H1 (cell line): ENCODE data around the gene NDUFB10. TPM values are rescaled to one million over a fixed set of nuclear protein-coding genes. Genes with fewer than 3 reads are reported as not detected.

Experiments
- CTCF ChIA-PET: fragments of 300-600 bp; sonication (Branson Sonifier 250); formaldehyde crosslinking; loops from one replicate; lab custom pipeline; 2021; ENCODE audit not compliant: partially characterized antibody; lab: Charles Lee
- POLR2A ChIA-PET: fragments of 300-600 bp; sonication (Branson Sonifier 250); formaldehyde crosslinking; loops from one replicate; lab custom pipeline; 2021; ENCODE audit warnings: inconsistent platforms; ENCODE audit not compliant: partially characterized antibody; lab: Charles Lee
- DNase-seq, 2 experiments: peaks; one replicate each; pipeline versions ENCODE4 v3.0.0 to v3.0.0-alpha.2; 2010 to 2022; ENCODE audit warnings: low spot score in 2 of 2, low read depth in 1 of 2, mixed read lengths in 1 of 2
- FAIRE-seq: peaks from 2 replicates; lab custom pipeline; 2011; peaks lifted over from hg19 to GRCh38; lab: Jason Lieb, UNC
- H2AFZ ChIP-seq: 2 replicates; pipeline ENCODE4 v1.8.1; 2012; ENCODE audit warnings: low read length, inconsistent platforms
- H2AK5ac ChIP-seq: 2 replicates; pipeline ENCODE4 v1.6.1; 2013; ENCODE audit warnings: low read depth, low read length
- H2BK120ac ChIP-seq: replicated peaks from 2 replicates; pipeline ENCODE3; 2013; ENCODE audit warnings: low read depth, low read length, inconsistent platforms
- H2BK12ac ChIP-seq: 2 replicates; pipeline ENCODE4 v1.6.1; 2013; ENCODE audit warnings: low read depth, low read length
- H2BK15ac ChIP-seq: 2 replicates; pipeline ENCODE4 v1.6.1; 2013; ENCODE audit warnings: low read length
- H2BK20ac ChIP-seq: 2 replicates; pipeline ENCODE4 v1.6.1; 2013; ENCODE audit warnings: low read length
- H2BK5ac ChIP-seq: 2 replicates; pipeline ENCODE4 v1.6.1; 2013; ENCODE audit warnings: low read depth, low read length
- H3K14ac ChIP-seq: 2 replicates; pipeline ENCODE4 v1.6.1; 2013; ENCODE audit warnings: inconsistent platforms; ENCODE audit not compliant: insufficient read length
- H3K18ac ChIP-seq: 2 replicates; pipeline ENCODE4 v1.6.1; 2013; ENCODE audit warnings: low read length; ENCODE audit errors: extremely low read depth
- H3K23ac ChIP-seq: 2 replicates; pipeline ENCODE4 v1.6.1; 2013; ENCODE audit warnings: inconsistent platforms; ENCODE audit not compliant: insufficient read length
- H3K23me2 ChIP-seq: 2 replicates; pipeline ENCODE4 v1.6.1; 2013; ENCODE audit warnings: low read depth, low read length
- H3K27ac ChIP-seq: 2 replicates; pipeline ENCODE4 v1.6.1; 2011; ENCODE audit warnings: low read depth, low read length, inconsistent platforms
- H3K27me3 ChIP-seq, 4 experiments: replicated peaks in 1 of 4; 1 replicate in 1 of 4; 2 replicates in 3 of 4; pipeline versions ENCODE4 v1.6.1 to v1.8.1; 2011 to 2013; ENCODE audit warnings: low read length in 3 of 4, mild to moderate bottlenecking in 3 of 4, inconsistent platforms in 2 of 4, mixed read lengths in 2 of 4, moderate library complexity in 1 of 4; ENCODE audit not compliant: control insufficient read depth in 3 of 4, insufficient read depth in 3 of 4; ENCODE audit errors: extremely low read depth in 1 of 4
- H3K36me3 ChIP-seq, 4 experiments: 2 replicates each; pipeline versions ENCODE4 v1.6.1 to v1.8.1; 2011 to 2013; ENCODE audit warnings: mild to moderate bottlenecking in 4 of 4, low read length in 3 of 4, moderate library complexity in 2 of 4, control low read depth in 1 of 4, inconsistent platforms in 1 of 4; ENCODE audit not compliant: insufficient read depth in 4 of 4, control insufficient read depth in 2 of 4
- H3K4ac ChIP-seq: replicated peaks from 2 replicates; pipeline ENCODE3; 2013; ENCODE audit warnings: low read length, low read depth, mixed read lengths, inconsistent platforms; ENCODE audit not compliant: insufficient read length
- H3K4me1 ChIP-seq, 4 experiments: replicated peaks in 1 of 4; 1 replicate in 1 of 4; 2 replicates in 3 of 4; pipeline versions ENCODE4 v1.6.1 to v1.8.1; 2011 to 2013; ENCODE audit warnings: low read length in 3 of 4, inconsistent platforms in 2 of 4, mixed read lengths in 1 of 4; ENCODE audit not compliant: insufficient read depth in 4 of 4, control insufficient read depth in 3 of 4
- H3K4me2 ChIP-seq, 2 experiments: 2 replicates each; pipeline versions ENCODE4 v1.6.1 to v1.8.1; 2011 to 2013; ENCODE audit warnings: low read depth in 2 of 2, low read length in 2 of 2, control low read depth in 1 of 2, inconsistent platforms in 1 of 2, mild to moderate bottlenecking in 1 of 2; ENCODE audit not compliant: insufficient read depth in 1 of 2
- H3K4me3 ChIP-seq, 4 experiments: fragments of 200-600, 300-600 bp in 1 of 4; sonication (generic), shearing (Covaris generic), sonication (Bioruptor Twin) in 1 of 4; 2 replicates each; pipeline versions ENCODE4 v1.5.1 to v1.8.1; 2011 to 2016; ENCODE audit warnings: low read length in 4 of 4, low read depth in 3 of 4, control low read depth in 2 of 4, inconsistent platforms in 2 of 4, mild to moderate bottlenecking in 2 of 4, mixed read lengths in 1 of 4, moderate library complexity in 1 of 4; ENCODE audit not compliant: insufficient read depth in 2 of 4; ENCODE audit errors: extremely low read depth in 1 of 4
- H3K56ac ChIP-seq: replicated peaks from 2 replicates; pipeline ENCODE3; 2013; ENCODE audit warnings: low read depth, mild to moderate bottlenecking, mixed read lengths, low read length, inconsistent platforms; ENCODE audit not compliant: insufficient read length
- H3K79me1 ChIP-seq: 2 replicates; pipeline ENCODE4 v1.6.1; 2013; ENCODE audit warnings: low read depth, low read length, control low read depth
- H3K79me2 ChIP-seq, 2 experiments: 2 replicates each; pipeline versions ENCODE4 v1.6.1 to v1.8.1; 2012 to 2013; ENCODE audit warnings: low read length in 2 of 2, mild to moderate bottlenecking in 2 of 2, inconsistent platforms in 1 of 2; ENCODE audit not compliant: insufficient read depth in 2 of 2, control insufficient read depth in 1 of 2
- H3K9ac ChIP-seq, 4 experiments: replicated peaks in 1 of 4; 1 replicate in 1 of 4; 2 replicates in 3 of 4; pipeline versions ENCODE4 v1.6.1 to v1.8.1; 2011 to 2013; ENCODE audit warnings: low read depth in 3 of 4, low read length in 3 of 4, control low read depth in 2 of 4, mild to moderate bottlenecking in 2 of 4, moderate library complexity in 2 of 4, inconsistent platforms in 1 of 4; ENCODE audit errors: extremely low read depth in 1 of 4
- H3K9me3 ChIP-seq, 2 experiments: 2 replicates each; pipeline versions ENCODE4 v1.6.1 to v1.8.1; 2012 to 2013; ENCODE audit warnings: mild to moderate bottlenecking in 2 of 2, moderate library complexity in 2 of 2, control low read depth in 1 of 2, inconsistent platforms in 1 of 2, low read depth in 1 of 2, low read length in 1 of 2, mixed read lengths in 1 of 2; ENCODE audit not compliant: insufficient read depth in 2 of 2
- H4K20me1 ChIP-seq, 2 experiments: replicated peaks in 1 of 2; 2 replicates each; pipeline versions ENCODE3 to v1.8.1; 2011 to 2013; ENCODE audit warnings: inconsistent platforms in 2 of 2, low read length in 2 of 2, mild to moderate bottlenecking in 1 of 2; ENCODE audit not compliant: insufficient read depth in 2 of 2, control insufficient read depth in 1 of 2
- H4K5ac ChIP-seq: 2 replicates; pipeline ENCODE4 v1.6.1; 2013; ENCODE audit warnings: low read length, low read depth, mixed read lengths, inconsistent platforms; ENCODE audit not compliant: insufficient read length
- H4K8ac ChIP-seq: 2 replicates; pipeline ENCODE4 v1.8.0; 2013; ENCODE audit warnings: mild to moderate bottlenecking, moderate library complexity, low read length, inconsistent platforms; ENCODE audit not compliant: insufficient read depth; ENCODE audit errors: extremely low read depth
- H4K91ac ChIP-seq: replicated peaks from 2 replicates; pipeline ENCODE3; 2013; ENCODE audit warnings: low read length, mixed read lengths, inconsistent platforms; ENCODE audit not compliant: insufficient read length
- JUND ChIP-seq: IDR thresholded peaks from 2 replicates; pipeline ENCODE4 v1.6.1; 2011; ENCODE audit warnings: mild to moderate bottlenecking, improper control_type of control experiment, low read length
- RBBP5 ChIP-seq: IDR thresholded peaks from 2 replicates; pipeline ENCODE4 v1.7.1; 2012; ENCODE audit warnings: low read depth, mild to moderate bottlenecking, inconsistent platforms, low read length, moderate library complexity, borderline replicate concordance
- SIN3A ChIP-seq, 2 experiments: IDR thresholded peaks in 1 of 2; conservative IDR thresholded peaks in 1 of 2; 2 replicates each; pipeline ENCODE4 v1.6.1; 2011 to 2012; ENCODE audit warnings: low read length in 2 of 2, improper control_type of control experiment in 1 of 2, low read depth in 1 of 2, mild to moderate bottlenecking in 1 of 2
- SP2 ChIP-seq: IDR thresholded peaks from 2 replicates; pipeline ENCODE4 v1.6.1; 2012; ENCODE audit warnings: mild to moderate bottlenecking, low read length, inconsistent platforms
- TCF12 ChIP-seq: IDR thresholded peaks from 2 replicates; pipeline ENCODE4 v1.6.1; 2011; ENCODE audit warnings: low read depth, mild to moderate bottlenecking, low read length
- TEAD4 ChIP-seq: IDR thresholded peaks from 2 replicates; pipeline ENCODE4 v1.6.1; 2012; ENCODE audit warnings: low read depth, low read length, inconsistent platforms, mixed read lengths
- WGBS, 2 experiments: shearing (Covaris generic) in 1 of 2; methylation state at CpG; one replicate each; pipeline versions ENCODE4 v1.1.6 to v1.1.7; 2013 to 2015; ENCODE audit warnings: low lambda C conversion rate in 2 of 2, mixed read lengths in 2 of 2, inconsistent platforms in 1 of 2, low coverage in 1 of 2, missing lambda C conversion rate in 1 of 2; ENCODE audit not compliant: insufficient replicate concordance in 2 of 2, insufficient coverage in 1 of 2, insufficient read length in 1 of 2; ENCODE audit errors: extremely low coverage in 1 of 2, missing lambda C conversion rate in 1 of 2; 5-methylcytosine and 5-hydroxymethylcytosine counted together
- polyA plus RNA-seq, 7 experiments: library from polyadenylated mRNA; depleted of rRNA in 3 of 7; stranded (reverse) in 5 of 7; unstranded in 2 of 7; fragments of >200 nt in 5 of 7; fragments of 200-250 nt in 2 of 7; gene quantifications; 1 replicate in 5 of 7; 2 replicates in 1 of 7; 4 replicates in 1 of 7; pipeline versions ENCODE4 v1.2.1 to v1.2.3, GENCODE V29; 2011 to 2013; ENCODE audit warnings: missing spikeins in 2 of 7, mixed read lengths in 2 of 7
- total RNA-seq: library from RNA; stranded (reverse); fragmentation: NEBNext Ultra II Directional; extraction: Animal tissue kit (Norgen Biotek cat#: 25700); gene quantifications from 2 replicates; pipeline ENCODE4 v1.2.1, GENCODE V29; 2021
- TF ChIP-seq, protein P1 (sequence below): IDR thresholded peaks from 2 replicates; pipeline ENCODE4 v1.6.1; 2011; ENCODE audit warnings: low read depth, mild to moderate bottlenecking, low read length; ENCODE audit not compliant: insufficient read depth

The NDUFB10 gene
- total and polyA plus RNA-seq, 2 of the 8 experiments (the other 6 are each of a cell fraction or from before 2014, with no cell fraction given) = 183 to 194 TPM

DNA sequence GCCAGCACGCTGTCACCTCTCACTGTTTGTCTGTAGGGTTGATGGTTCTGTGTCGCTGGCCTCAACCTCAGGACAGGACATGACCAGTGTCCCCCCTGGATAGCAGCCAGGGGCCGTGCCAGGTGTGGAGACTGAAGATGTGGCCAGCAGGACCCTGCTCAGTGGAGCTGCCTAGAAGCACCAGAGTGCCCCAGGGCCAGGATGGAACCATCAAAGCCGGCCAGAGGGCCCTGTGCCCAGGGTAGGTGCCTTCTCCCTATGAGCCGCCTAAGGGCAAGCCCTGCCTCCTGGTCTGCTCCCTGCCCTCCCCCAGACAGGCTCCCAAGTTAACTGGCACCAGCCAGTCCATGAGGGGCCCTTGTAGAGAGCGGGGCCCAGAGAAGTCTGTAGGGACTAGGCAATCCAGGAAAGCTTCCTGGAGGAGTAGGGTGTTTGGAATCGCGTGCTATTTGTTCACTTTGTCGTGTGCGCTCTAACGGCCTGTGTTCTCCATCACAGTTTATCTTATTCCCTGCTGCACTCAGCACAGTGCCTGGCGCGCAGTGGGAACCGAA, 546 bp upstream of the NDUFB10 start:
- no peak overlapping the region for H3K56ac ChIP-seq
- H3K79me2 ChIP-seq = peaks cover 5 to 21% of the 10 kb centered on the region in 2 experiments
- ChIA-PET CTCF (interaction anchor here (1.2 to 1.8 kb wide), 3 partner anchors 12 to 17 kb away, joined by 3 to 8 read pairs (median 3); partner anchors contain the start of gene TBL3), POLR2A (interaction anchor here (0.9 to 19.8 kb wide), 8 partner anchors 6 to 196 kb away, joined by 3 to 736 read pairs (median 58); partner anchors contain the start of genes GFER, MSRB1, NME3 and NOXO1)
- H2BK120ac ChIP-seq = no peak overlapping the region
- H3K14ac ChIP-seq = no peak overlapping the region
- peak overlapping the region; percentile 22 to 93 (median 86) for H3K4me3 ChIP-seq
- no peak overlapping the region for H3K23ac ChIP-seq
- no peak overlapping the region for H3K27ac ChIP-seq
- H4K5ac ChIP-seq = peak overlapping the region; percentile 27
- no peak overlapping the region for H2AK5ac ChIP-seq
- peak overlapping the region; percentile 50; the same call in 1 of the 2 replicates for H2BK12ac ChIP-seq
- no peak overlapping the region; the same call in 1 of the 2 replicates for H2BK5ac ChIP-seq
- H4K8ac ChIP-seq = peak overlapping the region; percentile 16; the same call in 1 of the 2 replicates
- peaks cover 0 to 2% (median 0%) of the 10 kb centered on the region in 4 experiments; a peak in 3 of 7 replicates for H3K27me3 ChIP-seq
- H3K79me1 ChIP-seq = peaks cover 2% of the 10 kb centered on the region
- peaks cover 5 to 12% of the 10 kb centered on the region in 2 experiments for H4K20me1 ChIP-seq
- H3K23me2 ChIP-seq = peaks cover 11% of the 10 kb centered on the region
- DNase-seq (peak in 1 of 2 experiments; percentile 57), FAIRE-seq (no peak)
- H4K91ac ChIP-seq = peak overlapping the region; percentile 69
- WGBS, 2 experiments = 54% methylated on average over 13 of the region's 14 CpGs; no CpG with 5 or more reads in 1 of the 2 experiments
- peak overlapping the region; percentile 76 for H3K4ac ChIP-seq
- H3K9ac ChIP-seq = no peak overlapping the region
- peaks cover 17 to 30% (median 26%) of the 10 kb centered on the region in 4 experiments for H3K36me3 ChIP-seq
- H2BK15ac ChIP-seq = peak overlapping the region; percentile 72; the same call in 1 of the 2 replicates
- no peaks in the 10 kb centered on the region for H3K9me3 ChIP-seq
- H3K4me2 ChIP-seq = peak overlapping the region; percentile 62 to 99
- H3K18ac ChIP-seq = peak overlapping the region; percentile 60; the same call in 1 of the 2 replicates
- no peak overlapping the region for H2BK20ac ChIP-seq
- H2AFZ ChIP-seq = peak overlapping the region; percentile 31; the same call in 1 of the 2 replicates
- H3K4me1 ChIP-seq = peaks cover 0 to 16% (median under 1%) of the 10 kb centered on the region in 4 experiments; a peak in 4 of 7 replicates
- TF ChIP-seq, protein P1, sequence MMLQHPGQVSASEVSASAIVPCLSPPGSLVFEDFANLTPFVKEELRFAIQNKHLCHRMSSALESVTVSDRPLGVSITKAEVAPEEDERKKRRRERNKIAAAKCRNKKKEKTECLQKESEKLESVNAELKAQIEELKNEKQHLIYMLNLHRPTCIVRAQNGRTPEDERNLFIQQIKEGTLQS = no peak
- no peak for TF ChIP-seq SIN3A (conservative IDR thresholded peaks at IDR 0.05 in 1 of 2, IDR thresholded peaks at IDR 0.05 in 1 of 2; ENCODE audit: low read depth in 1 of 2, low read length in 2 of 2)
- no peak for TF ChIP-seq RBBP5
- no peak for TF ChIP-seq TCF12
- TF ChIP-seq TEAD4 = no peak
- TF ChIP-seq SP2 = no peak
- TF ChIP-seq JUND = no peak
